ENCODE results near the gene RHBDL1. TPM values are rescaled to one million over a fixed set of nuclear protein-coding genes. Genes with fewer than 3 reads are reported as not detected.
A peak's percentile ranks its signal among the peaks of the same experiment; 100 is the strongest.

The RHBDL1 gene
- total RNA-seq, 1 donor from 2014 or later: 0.88 TPM

DNA sequence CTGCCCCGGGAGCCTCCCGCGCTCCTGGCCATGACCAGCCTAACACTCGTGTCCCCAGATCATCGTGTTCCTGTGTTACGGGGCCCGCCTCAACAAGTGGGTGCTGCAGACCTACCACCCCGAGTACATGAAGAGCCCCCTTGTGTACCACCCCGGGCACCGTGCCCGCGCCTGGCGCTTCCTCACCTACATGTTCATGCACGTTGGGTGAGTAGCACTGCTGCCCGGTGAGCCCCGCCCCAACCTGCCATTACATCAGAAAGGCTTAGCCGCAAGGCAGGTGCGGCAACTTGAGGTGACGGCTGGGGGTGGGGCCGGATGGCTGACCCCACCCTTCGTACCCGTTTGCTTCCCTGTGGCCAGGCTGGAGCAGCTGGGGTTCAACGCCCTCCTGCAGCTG, 1.4 kb downstream of the RHBDL1 start:
- H3K36me3 ChIP-seq (ENCODE audit: control insufficient read depth, insufficient read depth, low read length): no peaks in the 10 kb centered on the region
- no peak overlapping the region for H3K4me3 ChIP-seq (ENCODE audit: low read depth, low read length)
- H3K27me3 ChIP-seq (ENCODE audit: control insufficient read depth, insufficient read depth, low read length): peaks cover 21% of the 10 kb centered on the region
- TF ChIP-seq, protein P1, sequence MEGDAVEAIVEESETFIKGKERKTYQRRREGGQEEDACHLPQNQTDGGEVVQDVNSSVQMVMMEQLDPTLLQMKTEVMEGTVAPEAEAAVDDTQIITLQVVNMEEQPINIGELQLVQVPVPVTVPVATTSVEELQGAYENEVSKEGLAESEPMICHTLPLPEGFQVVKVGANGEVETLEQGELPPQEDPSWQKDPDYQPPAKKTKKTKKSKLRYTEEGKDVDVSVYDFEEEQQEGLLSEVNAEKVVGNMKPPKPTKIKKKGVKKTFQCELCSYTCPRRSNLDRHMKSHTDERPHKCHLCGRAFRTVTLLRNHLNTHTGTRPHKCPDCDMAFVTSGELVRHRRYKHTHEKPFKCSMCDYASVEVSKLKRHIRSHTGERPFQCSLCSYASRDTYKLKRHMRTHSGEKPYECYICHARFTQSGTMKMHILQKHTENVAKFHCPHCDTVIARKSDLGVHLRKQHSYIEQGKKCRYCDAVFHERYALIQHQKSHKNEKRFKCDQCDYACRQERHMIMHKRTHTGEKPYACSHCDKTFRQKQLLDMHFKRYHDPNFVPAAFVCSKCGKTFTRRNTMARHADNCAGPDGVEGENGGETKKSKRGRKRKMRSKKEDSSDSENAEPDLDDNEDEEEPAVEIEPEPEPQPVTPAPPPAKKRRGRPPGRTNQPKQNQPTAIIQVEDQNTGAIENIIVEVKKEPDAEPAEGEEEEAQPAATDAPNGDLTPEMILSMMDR (IDR thresholded peaks at IDR 0.05; ENCODE audit: insufficient read depth, low read length, poor library complexity, severe bottlenecking): no peak
- DNase-seq (ENCODE audit: low read depth): no peak

DNA sequence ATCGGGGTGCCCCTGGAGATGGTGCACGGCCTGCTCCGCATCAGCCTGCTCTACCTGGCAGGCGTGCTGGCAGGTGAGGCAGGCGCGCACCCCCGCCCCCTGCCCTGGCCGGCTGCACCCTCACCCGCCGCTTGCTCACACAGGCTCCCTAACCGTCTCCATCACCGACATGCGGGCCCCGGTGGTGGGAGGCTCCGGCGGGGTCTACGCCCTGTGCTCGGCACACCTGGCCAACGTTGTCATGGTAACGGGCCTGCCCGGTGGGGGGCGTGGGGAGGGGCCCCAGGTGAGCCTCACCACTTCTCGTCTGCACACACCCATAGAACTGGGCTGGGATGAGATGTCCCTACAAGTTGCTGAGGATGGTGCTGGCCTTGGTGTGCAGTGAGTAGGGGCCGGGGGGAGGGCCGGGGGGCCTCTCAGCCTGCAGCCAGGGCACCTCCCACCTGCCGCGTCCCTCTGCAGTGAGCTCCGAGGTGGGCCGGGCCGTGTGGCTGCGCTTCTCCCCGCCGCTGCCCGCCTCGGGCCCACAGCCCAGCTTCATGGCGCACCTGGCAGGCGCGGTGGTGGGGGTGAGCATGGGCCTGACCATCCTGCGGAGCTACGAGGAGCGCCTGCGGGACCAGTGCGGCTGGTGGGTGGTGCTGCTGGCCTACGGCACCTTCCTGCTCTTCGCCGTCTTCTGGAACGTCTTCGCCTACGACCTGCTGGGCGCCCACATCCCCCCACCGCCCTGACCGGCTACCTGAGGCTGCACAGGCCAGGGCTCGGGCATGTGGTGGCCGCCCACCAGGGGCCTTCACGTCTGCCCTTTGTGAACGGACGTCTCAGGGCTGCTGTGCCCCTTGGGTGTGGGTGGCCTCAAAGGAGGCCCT, 2.1 kb downstream of the RHBDL1 start:
- DNase-seq (ENCODE audit: low read depth): no peak
- Histone ChIP-seq H3K4me3 (ENCODE audit: low read depth, low read length) (no peak overlapping the region), H3K27me3 (ENCODE audit: control insufficient read depth, insufficient read depth, low read length) (peaks cover 21% of the 10 kb centered on the region), H3K36me3 (ENCODE audit: control insufficient read depth, insufficient read depth, low read length) (no peaks in the 10 kb centered on the region)
- TF ChIP-seq, protein P1 (IDR thresholded peaks at IDR 0.05; ENCODE audit: insufficient read depth, low read length, poor library complexity, severe bottlenecking): no peak

DNA sequence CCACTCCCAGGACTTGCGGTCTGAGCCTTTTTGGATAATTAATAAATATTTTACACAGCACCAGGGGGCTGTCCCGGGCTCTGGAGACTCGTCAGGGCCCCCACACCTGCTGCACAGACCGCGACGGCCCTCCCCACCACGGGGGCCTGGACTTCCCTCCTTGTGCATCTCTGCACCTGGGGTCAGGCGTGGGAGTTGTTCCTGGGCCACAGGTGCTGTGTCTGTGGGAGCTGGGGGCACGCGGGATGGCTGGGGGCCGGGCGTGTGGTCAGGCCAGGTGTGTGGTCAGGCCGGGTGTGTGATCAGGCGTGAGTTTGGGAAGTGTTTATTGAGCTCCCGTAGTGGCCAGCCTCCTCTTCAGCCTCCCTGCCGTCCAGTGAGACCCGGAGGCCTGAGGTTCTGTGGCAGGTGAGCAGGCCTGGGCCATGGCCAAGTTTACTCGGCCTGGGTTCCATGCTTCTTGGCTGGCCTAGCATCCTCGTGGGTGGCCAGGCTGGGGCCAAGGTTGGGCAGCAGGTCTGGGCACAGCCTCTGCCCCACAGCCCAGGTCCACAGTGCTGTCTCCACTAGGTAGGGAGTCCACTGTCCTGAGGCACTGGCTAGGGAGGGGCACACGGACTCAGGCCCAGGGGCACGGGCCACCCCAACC, 2.9 kb downstream of the RHBDL1 start:
- Histone ChIP-seq H3K27me3 (ENCODE audit: control insufficient read depth, insufficient read depth, low read length) (peaks cover 21% of the 10 kb centered on the region), H3K4me3 (ENCODE audit: low read depth, low read length) (no peak overlapping the region), H3K36me3 (ENCODE audit: control insufficient read depth, insufficient read depth, low read length) (peaks cover 1% of the 10 kb centered on the region)
- TF ChIP-seq, protein P1 (IDR thresholded peaks at IDR 0.05; ENCODE audit: insufficient read depth, low read length, poor library complexity, severe bottlenecking): no peak
- DNase-seq (ENCODE audit: low read depth): no peak

DNA sequence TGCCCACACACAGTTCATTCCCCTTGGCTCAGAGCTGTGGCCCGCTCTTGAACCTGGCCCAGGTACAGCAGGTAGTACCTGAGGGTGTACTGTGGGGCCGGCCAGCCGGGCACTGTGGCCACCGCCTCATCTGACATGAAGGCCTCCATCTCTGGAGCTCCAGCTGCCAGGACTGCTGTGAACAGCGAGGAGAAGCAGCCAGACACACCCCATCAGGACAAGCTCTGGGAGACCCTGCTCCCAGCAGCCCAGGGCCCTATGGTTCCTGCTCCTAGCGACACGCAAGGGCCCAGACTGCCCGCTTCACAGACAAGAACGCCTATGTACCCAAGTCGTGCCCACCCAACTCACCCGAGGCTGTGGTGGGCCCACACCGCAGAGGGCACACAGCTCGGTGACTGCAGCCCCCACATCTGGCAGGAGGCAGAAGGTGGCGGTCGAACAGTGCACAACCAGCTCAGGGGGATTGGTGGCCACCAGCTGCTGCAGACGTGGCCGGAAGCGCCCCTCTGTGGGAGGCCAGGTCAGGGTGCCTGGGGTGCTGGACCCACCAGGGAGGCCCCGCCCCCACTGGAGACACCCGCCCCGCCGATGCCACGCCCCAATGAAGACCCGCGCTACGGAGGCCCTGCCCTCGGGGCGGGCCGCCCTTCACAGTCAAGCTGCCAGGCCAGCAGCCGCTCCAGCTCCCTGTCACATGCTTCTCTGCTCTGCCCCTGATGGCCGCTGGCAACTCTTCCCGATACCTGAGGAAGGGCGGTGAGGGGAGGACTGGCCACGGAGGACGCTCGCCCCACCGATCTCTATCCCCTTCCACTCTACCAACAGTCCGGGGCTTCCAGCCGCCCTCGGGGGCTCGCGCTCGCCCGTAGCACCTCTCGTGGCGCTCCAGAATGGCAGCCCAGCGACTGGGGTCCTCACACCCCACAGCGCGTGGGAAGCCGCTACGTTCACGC, 3.7 kb downstream of the RHBDL1 start:
- no peak for DNase-seq (ENCODE audit: low read depth)
- TF ChIP-seq, protein P1 (IDR thresholded peaks at IDR 0.05; ENCODE audit: insufficient read depth, low read length, poor library complexity, severe bottlenecking): no peak
- Histone ChIP-seq H3K36me3 (ENCODE audit: control insufficient read depth, insufficient read depth, low read length) (peaks cover 1% of the 10 kb centered on the region), H3K27me3 (ENCODE audit: control insufficient read depth, insufficient read depth, low read length) (peaks cover 21% of the 10 kb centered on the region), H3K4me3 (ENCODE audit: low read depth, low read length) (peak overlapping the region; percentile 49)

DNA sequence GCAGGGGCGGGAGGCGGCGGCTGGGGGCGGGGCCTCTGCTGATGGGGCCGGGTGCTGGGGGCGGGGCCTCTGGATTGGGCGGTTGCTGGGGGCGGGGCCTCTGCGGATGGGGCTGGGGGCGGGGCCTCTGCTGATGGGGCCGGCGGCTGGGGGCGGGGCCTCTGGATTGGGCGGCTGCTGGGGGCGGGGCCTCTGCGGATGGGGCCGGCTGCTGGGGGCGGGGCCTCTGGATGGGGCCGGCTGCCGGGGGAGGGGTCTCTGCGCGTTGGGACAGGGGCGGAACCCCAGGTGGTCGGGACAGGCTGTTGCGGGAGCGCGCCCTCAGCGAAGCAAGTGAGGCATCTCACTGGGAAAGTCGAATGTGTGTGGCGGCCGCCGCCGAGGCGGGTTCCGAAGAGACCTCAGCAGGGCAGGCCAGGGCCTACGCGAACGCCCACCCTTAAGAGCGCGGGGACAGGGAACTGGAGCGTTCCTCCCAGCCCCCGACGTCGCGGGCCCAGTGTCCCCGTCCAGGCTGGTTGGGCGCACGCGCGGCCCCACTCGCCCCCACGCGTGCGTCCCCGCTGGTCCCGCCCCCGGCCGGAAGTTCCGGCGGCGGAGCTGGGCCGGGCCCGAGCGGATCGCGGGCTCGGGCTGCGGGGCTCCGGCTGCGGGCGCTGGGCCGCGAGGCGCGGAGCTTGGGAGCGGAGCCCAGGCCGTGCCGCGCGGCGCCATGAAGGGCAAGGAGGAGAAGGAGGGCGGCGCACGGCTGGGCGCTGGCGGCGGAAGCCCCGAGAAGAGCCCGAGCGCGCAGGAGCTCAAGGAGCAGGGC, 4.5 kb downstream of the RHBDL1 start, which contains the start of gene STUB1:
Gene STUB1 (plus strand): TSS at position 597 of the 811 bp plus-strand sequence. CDS start 116 bp downstream, at position 713.
- peaks cover 1% of the 10 kb centered on the region for H3K36me3 ChIP-seq (ENCODE audit: control insufficient read depth, insufficient read depth, low read length)
- TF ChIP-seq, protein P1 (IDR thresholded peaks at IDR 0.05; ENCODE audit: insufficient read depth, low read length, poor library complexity, severe bottlenecking): no peak
- H3K27me3 ChIP-seq (ENCODE audit: control insufficient read depth, insufficient read depth, low read length): peaks cover 21% of the 10 kb centered on the region
- peak; percentile 28 for DNase-seq (ENCODE audit: low read depth)
- H3K4me3 ChIP-seq (ENCODE audit: low read depth, low read length): peak within 1 kb of the TSS; percentile 77

Data from kidney epithelial cell (primary cell).